Measurements from ENCODE around the gene MBL2. TPM values are rescaled to one million over a fixed set of nuclear protein-coding genes. Genes with fewer than 3 reads are reported as not detected.

MBL2 gene
- total and polyA plus RNA-seq, 10 of the 15 experiments (the other 5 are each of a cell fraction or from before 2014, with no cell fraction given), result not detected

- Histone ChIP-seq H3K4me1 (ENCODE audit: control insufficient read depth, insufficient read depth, low read length) (no peaks in the 10 kb centered on the region), H3K4me2 (ENCODE audit: control insufficient read depth, insufficient read depth) (no peak overlapping the region), H3K9ac (ENCODE audit: control insufficient read depth, insufficient read depth, low read length) (no peak overlapping the region), H3K9me3 (replicated peaks; ENCODE audit: control insufficient read depth, insufficient read depth, low read length) (no peaks in the 10 kb centered on the region), H4K20me1 (ENCODE audit: control insufficient read depth, insufficient read depth) (no peaks in the 10 kb centered on the region), H3K27ac (ENCODE audit: control insufficient read depth, insufficient read depth) (no peak overlapping the region), H3K79me2 (ENCODE audit: control insufficient read depth, insufficient read depth, low read length) (no peaks in the 10 kb centered on the region), H3K36me3 (ENCODE audit: control insufficient read depth in 2 of 2, insufficient read depth in 2 of 2, low read length in 1 of 2) (no peaks in the 10 kb centered on the region), H3K4me3 (no peak overlapping the region), H3K27me3 (replicated peaks in 1 of 2; ENCODE audit: control insufficient read depth in 2 of 2, insufficient read depth in 2 of 2, low read length in 1 of 2) (no peaks in the 10 kb centered on the region; a peak in 1 of 4 replicates), H2AFZ (ENCODE audit: control insufficient read depth, low read depth, low read length) (no peak overlapping the region)
- ATAC-seq, result no peak; the same call in 2 of the 3 replicates
- TF ChIP-seq MYC (IDR thresholded peaks at IDR 0.05; ENCODE audit: insufficient read depth, insufficient read length, insufficient replicate concordance, low read length, severe bottlenecking) (no peak), BACH1 (IDR thresholded peaks at IDR 0.05; ENCODE audit: borderline replicate concordance) (no peak), TCF7 (IDR thresholded peaks at IDR 0.05; ENCODE audit: borderline replicate concordance) (no peak), PAX8 (IDR thresholded peaks at IDR 0.05) (no peak), EED (IDR thresholded peaks at IDR 0.05; ENCODE audit: low read depth) (no peak), RB1 (IDR thresholded peaks at IDR 0.05; ENCODE audit: borderline replicate concordance) (no peak), MYB (IDR thresholded peaks at IDR 0.05; ENCODE audit: borderline replicate concordance, low read depth, low read length) (no peak), BHLHE40 (IDR thresholded peaks at IDR 0.05; ENCODE audit: borderline replicate concordance in 1 of 2, low read depth in 2 of 2, low read length in 1 of 2) (no peak), ZBTB11 (CRISPR knock-in tag; IDR thresholded peaks at IDR 0.05) (no peak), SKIL (IDR thresholded peaks at IDR 0.05; ENCODE audit: low read depth, poor library complexity, severe bottlenecking) (no peak), CHD4 (IDR thresholded peaks at IDR 0.05) (no peak), IRF3 (IDR thresholded peaks at IDR 0.05) (no peak), POLR2A (IDR thresholded peaks at IDR 0.05; ENCODE audit: low read depth, low read length) (no peak), TARDBP (IDR thresholded peaks at IDR 0.05; ENCODE audit: borderline replicate concordance) (no peak), ZNF207 (IDR thresholded peaks at IDR 0.05; ENCODE audit: borderline replicate concordance) (no peak)
- intact Hi-C loops (cut with micrococcal nuclease; ENCODE audit: unreplicated experiment) (no loop called here), in situ Hi-C loops (cut with MboI) (no loop called here)
- ChIA-PET SMC1A (ENCODE audit: uncharacterized antibody, unreplicated experiment) (no interaction called here), RAD21 (ENCODE audit: unreplicated experiment) (no interaction called here), POLR2A (no interaction called here), CTCF (interaction anchor here (0.7 to 1.3 kb wide), 2 partner anchors 14 to 30 kb away, joined by 3 to 4 read pairs; no protein-coding TSS in a partner anchor)
- no TSS peak for BruUV-seq (replicated peaks)
- DNase-seq (ENCODE audit: low read depth, low spot score), result no peak
- no peak for FAIRE-seq
- WGBS (ENCODE audit: insufficient coverage, insufficient replicate concordance, low lambda C conversion rate, missing lambda C conversion rate), result 14% methylated on average over 8 of the region's 8 CpGs
Observed at GRCh38 chr10:52771534-52772445, 794 bp downstream of the MBL2 start.

All from GM12878 (cell line).